HepG2 (cell line): ENCODE data around the gene NCKAP1. TPM values are rescaled to one million over a fixed set of nuclear protein-coding genes. Genes with fewer than 3 reads are reported as not detected.

ENCODE experiments used
- HNRNPUL1 ChIP-seq: fragments of 200-400 bp; formaldehyde crosslinking; IDR thresholded peaks from 2 replicates; pipeline ENCODE4 v1.6.1; 2017; ENCODE audit warnings: low read depth, mild to moderate bottlenecking, low read length, moderate library complexity
- MEF2D ChIP-seq: sonication (generic); formaldehyde crosslinking; IDR thresholded peaks from 2 replicates; pipeline ENCODE4 v1.5.1; 2020; ENCODE audit warnings: mild to moderate bottlenecking, missing genetic modification reagents
- MEIS2 ChIP-seq: sonication (generic); formaldehyde crosslinking; IDR thresholded peaks from 2 replicates; pipeline ENCODE4 v1.9.0; 2021; ENCODE audit warnings: mild to moderate bottlenecking, missing genetic modification reagents
- NFYC ChIP-seq: IDR thresholded peaks from 2 replicates; pipeline ENCODE4 v1.6.1; 2016; ENCODE audit warnings: missing genetic modification reagents, missing compliant biosample characterization
- TARDBP ChIP-seq: sonication (generic); formaldehyde crosslinking; IDR thresholded peaks from 2 replicates; pipeline ENCODE4 v1.8.0; 2022; ENCODE audit warnings: mild to moderate bottlenecking, missing genetic modification reagents
- ZNF124 ChIP-seq: sonication (generic); formaldehyde crosslinking; IDR thresholded peaks from 2 replicates; pipeline ENCODE4 v1.4.0; 2020; ENCODE audit warnings: missing genetic modification reagents
- ZNF207 ChIP-seq: fragments of 450-650 bp; IDR thresholded peaks from 2 replicates; pipeline ENCODE4 v1.6.1; 2016; ENCODE audit warnings: antibody characterized with exemption, borderline replicate concordance
- ZNF431 ChIP-seq: sonication (generic); formaldehyde crosslinking; IDR thresholded peaks from 2 replicates; pipeline ENCODE4 v1.9.0; 2022; ENCODE audit warnings: missing genetic modification reagents, low read depth, mild to moderate bottlenecking, borderline replicate concordance
- ZNF607 ChIP-seq: sonication (generic); formaldehyde crosslinking; IDR thresholded peaks from 2 replicates; pipeline ENCODE4 v1.5.1; 2020; ENCODE audit warnings: missing genetic modification reagents, mild to moderate bottlenecking, borderline replicate concordance
- ZNF75D ChIP-seq: sonication (generic); formaldehyde crosslinking; IDR thresholded peaks from 2 replicates; pipeline ENCODE4 v1.8.1; 2023; ENCODE audit warnings: missing genetic modification reagents, mild to moderate bottlenecking, borderline replicate concordance
- ZNF773 ChIP-seq: sonication (generic); formaldehyde crosslinking; IDR thresholded peaks from 2 replicates; pipeline ENCODE4 v1.4.0; 2020; ENCODE audit warnings: missing genetic modification reagents, borderline replicate concordance
- polyA plus RNA-seq, 8 experiments: library from polyadenylated mRNA; depleted of rRNA in 3 of 8; stranded (reverse) in 7 of 8; unstranded in 1 of 8; fragments of >200 nt; fragmentation: Illumina TruSeq in 4 of 8; extraction: Trizol in 4 of 8; gene quantifications; 2 replicates each; pipeline versions ENCODE4 v1.2.1 to v1.2.3, GENCODE V29; 2011 to 2016; ENCODE audit warnings: low read depth in 4 of 8, missing spikeins in 1 of 8, mixed read lengths in 1 of 8; ENCODE audit not compliant: insufficient read depth in 1 of 8
- total RNA-seq, 5 experiments: library from RNA; depleted of rRNA; stranded (reverse); fragments of >200 nt; fragmentation: Illumina TruSeq; extraction: Trizol; gene quantifications; 2 replicates each; pipeline ENCODE4 v1.2.3, GENCODE V29; 2016; ENCODE audit warnings: low read depth in 1 of 5
- TF ChIP-seq, protein P1 (sequence below): sonication (generic); formaldehyde crosslinking; IDR thresholded peaks from 2 replicates; pipeline ENCODE4 v1.4.0; 2020; ENCODE audit warnings: missing genetic modification reagents
- TF ChIP-seq, protein P2 (sequence below): sonication (generic); formaldehyde crosslinking; IDR thresholded peaks from 2 replicates; pipeline ENCODE4 v1.4.0; 2020; ENCODE audit warnings: missing genetic modification reagents, borderline replicate concordance
- TF ChIP-seq, protein P3 (sequence below): sonication (generic); formaldehyde crosslinking; IDR thresholded peaks from 2 replicates; pipeline ENCODE4 v1.9.0; 2022; ENCODE audit warnings: low read depth, missing genetic modification reagents
- TF ChIP-seq, protein P4 (sequence below): sonication (generic); formaldehyde crosslinking; IDR thresholded peaks from 2 replicates; pipeline ENCODE4 v1.5.1; 2020; ENCODE audit warnings: missing genetic modification reagents, mild to moderate bottlenecking, borderline replicate concordance
- TF ChIP-seq, protein P5 (sequence below): sonication (generic); formaldehyde crosslinking; IDR thresholded peaks from 2 replicates; pipeline ENCODE4 v1.9.0; 2021; ENCODE audit warnings: missing genetic modification reagents, borderline replicate concordance
- TF ChIP-seq, protein P6 (sequence below), 2 experiments: IDR thresholded peaks; 2 replicates each; pipeline ENCODE4 v1.6.1; 2011 to 2012; ENCODE audit warnings: low read length in 2 of 2, borderline replicate concordance in 1 of 2, low read depth in 1 of 2, mild to moderate bottlenecking in 1 of 2, moderate library complexity in 1 of 2

Gene NCKAP1
- total and polyA plus RNA-seq, 2 of the 13 experiments (the other 11 are each of a cell fraction or from before 2014, with no cell fraction given), result 72.1 to 96.3 TPM

DNA sequence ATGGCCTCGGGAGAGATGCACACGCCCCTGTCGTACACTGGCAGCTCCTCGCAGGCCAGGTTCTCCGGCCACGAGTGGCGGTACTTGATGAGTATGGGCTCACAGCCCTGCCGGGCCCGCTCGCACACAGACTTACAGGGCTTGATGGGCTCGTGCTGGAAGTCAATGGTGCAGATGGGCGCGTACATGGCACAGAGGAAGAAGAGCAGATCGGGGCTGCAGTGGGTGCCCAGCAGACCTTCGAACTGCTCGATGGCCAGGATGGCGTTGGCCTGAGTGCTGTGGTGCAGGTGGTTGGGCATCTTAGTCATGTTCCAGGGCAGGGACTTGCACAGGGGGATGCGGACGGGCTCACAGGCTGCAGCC, 172.2 kb downstream of the NCKAP1 start (continued):
- TF ChIP-seq, protein P1, sequence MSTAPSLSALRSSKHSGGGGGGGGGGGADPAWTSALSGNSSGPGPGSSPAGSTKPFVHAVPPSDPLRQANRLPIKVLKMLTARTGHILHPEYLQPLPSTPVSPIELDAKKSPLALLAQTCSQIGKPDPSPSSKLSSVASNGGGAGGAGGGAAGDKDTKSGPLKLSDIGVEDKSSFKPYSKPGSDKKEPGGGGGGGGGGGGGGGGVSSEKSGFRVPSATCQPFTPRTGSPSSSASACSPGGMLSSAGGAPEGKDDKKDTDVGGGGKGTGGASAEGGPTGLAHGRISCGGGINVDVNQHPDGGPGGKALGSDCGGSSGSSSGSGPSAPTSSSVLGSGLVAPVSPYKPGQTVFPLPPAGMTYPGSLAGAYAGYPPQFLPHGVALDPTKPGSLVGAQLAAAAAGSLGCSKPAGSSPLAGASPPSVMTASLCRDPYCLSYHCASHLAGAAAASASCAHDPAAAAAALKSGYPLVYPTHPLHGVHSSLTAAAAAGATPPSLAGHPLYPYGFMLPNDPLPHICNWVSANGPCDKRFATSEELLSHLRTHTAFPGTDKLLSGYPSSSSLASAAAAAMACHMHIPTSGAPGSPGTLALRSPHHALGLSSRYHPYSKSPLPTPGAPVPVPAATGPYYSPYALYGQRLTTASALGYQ (CRISPR knock-in tag), result no peak
- TF ChIP-seq NFYC (CRISPR knock-in tag), result no peak
- TF ChIP-seq, protein P2, sequence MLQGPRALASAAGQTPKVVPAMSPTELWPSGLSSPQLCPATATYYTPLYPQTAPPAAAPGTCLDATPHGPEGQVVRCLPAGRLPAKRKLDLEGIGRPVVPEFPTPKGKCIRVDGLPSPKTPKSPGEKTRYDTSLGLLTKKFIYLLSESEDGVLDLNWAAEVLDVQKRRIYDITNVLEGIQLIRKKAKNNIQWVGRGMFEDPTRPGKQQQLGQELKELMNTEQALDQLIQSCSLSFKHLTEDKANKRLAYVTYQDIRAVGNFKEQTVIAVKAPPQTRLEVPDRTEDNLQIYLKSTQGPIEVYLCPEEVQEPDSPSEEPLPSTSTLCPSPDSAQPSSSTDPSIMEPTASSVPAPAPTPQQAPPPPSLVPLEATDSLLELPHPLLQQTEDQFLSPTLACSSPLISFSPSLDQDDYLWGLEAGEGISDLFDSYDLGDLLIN (CRISPR knock-in tag), result no peak
- no peak for TF ChIP-seq ZNF75D
- TF ChIP-seq ZNF207, result no peak
- TF ChIP-seq, protein P3, sequence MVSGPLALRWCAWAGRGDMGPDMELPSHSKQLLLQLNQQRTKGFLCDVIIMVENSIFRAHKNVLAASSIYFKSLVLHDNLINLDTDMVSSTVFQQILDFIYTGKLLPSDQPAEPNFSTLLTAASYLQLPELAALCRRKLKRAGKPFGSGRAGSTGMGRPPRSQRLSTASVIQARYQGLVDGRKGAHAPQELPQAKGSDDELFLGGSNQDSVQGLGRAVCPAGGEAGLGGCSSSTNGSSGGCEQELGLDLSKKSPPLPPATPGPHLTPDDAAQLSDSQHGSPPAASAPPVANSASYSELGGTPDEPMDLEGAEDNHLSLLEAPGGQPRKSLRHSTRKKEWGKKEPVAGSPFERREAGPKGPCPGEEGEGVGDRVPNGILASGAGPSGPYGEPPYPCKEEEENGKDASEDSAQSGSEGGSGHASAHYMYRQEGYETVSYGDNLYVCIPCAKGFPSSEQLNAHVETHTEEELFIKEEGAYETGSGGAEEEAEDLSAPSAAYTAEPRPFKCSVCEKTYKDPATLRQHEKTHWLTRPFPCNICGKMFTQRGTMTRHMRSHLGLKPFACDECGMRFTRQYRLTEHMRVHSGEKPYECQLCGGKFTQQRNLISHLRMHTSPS (CRISPR knock-in tag), result no peak
- TF ChIP-seq, protein P4, sequence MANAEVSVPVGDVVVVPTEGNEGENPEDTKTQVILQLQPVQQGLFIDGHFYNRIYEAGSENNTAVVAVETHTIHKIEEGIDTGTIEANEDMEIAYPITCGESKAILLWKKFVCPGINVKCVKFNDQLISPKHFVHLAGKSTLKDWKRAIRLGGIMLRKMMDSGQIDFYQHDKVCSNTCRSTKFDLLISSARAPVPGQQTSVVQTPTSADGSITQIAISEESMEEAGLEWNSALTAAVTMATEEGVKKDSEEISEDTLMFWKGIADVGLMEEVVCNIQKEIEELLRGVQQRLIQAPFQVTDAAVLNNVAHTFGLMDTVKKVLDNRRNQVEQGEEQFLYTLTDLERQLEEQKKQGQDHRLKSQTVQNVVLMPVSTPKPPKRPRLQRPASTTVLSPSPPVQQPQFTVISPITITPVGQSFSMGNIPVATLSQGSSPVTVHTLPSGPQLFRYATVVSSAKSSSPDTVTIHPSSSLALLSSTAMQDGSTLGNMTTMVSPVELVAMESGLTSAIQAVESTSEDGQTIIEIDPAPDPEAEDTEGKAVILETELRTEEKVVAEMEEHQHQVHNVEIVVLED, result no peak
- TF ChIP-seq, protein P5, sequence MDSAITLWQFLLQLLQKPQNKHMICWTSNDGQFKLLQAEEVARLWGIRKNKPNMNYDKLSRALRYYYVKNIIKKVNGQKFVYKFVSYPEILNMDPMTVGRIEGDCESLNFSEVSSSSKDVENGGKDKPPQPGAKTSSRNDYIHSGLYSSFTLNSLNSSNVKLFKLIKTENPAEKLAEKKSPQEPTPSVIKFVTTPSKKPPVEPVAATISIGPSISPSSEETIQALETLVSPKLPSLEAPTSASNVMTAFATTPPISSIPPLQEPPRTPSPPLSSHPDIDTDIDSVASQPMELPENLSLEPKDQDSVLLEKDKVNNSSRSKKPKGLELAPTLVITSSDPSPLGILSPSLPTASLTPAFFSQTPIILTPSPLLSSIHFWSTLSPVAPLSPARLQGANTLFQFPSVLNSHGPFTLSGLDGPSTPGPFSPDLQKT (CRISPR knock-in tag), result no peak
- no peak for TF ChIP-seq ZNF773 (CRISPR knock-in tag)
- TF ChIP-seq MEF2D (CRISPR knock-in tag), result no peak
- TF ChIP-seq TARDBP, result no peak
- TF ChIP-seq ZNF431, result no peak
- 0 out of 2 replicates have a peak, but pooled peaks have one; percentile 34 for TF ChIP-seq ZNF607 (CRISPR knock-in tag)
- no peak for TF ChIP-seq HNRNPUL1
- TF ChIP-seq, protein P6, sequence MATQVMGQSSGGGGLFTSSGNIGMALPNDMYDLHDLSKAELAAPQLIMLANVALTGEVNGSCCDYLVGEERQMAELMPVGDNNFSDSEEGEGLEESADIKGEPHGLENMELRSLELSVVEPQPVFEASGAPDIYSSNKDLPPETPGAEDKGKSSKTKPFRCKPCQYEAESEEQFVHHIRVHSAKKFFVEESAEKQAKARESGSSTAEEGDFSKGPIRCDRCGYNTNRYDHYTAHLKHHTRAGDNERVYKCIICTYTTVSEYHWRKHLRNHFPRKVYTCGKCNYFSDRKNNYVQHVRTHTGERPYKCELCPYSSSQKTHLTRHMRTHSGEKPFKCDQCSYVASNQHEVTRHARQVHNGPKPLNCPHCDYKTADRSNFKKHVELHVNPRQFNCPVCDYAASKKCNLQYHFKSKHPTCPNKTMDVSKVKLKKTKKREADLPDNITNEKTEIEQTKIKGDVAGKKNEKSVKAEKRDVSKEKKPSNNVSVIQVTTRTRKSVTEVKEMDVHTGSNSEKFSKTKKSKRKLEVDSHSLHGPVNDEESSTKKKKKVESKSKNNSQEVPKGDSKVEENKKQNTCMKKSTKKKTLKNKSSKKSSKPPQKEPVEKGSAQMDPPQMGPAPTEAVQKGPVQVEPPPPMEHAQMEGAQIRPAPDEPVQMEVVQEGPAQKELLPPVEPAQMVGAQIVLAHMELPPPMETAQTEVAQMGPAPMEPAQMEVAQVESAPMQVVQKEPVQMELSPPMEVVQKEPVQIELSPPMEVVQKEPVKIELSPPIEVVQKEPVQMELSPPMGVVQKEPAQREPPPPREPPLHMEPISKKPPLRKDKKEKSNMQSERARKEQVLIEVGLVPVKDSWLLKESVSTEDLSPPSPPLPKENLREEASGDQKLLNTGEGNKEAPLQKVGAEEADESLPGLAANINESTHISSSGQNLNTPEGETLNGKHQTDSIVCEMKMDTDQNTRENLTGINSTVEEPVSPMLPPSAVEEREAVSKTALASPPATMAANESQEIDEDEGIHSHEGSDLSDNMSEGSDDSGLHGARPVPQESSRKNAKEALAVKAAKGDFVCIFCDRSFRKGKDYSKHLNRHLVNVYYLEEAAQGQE (IDR thresholded peaks at IDR 0.05; ENCODE audit: borderline replicate concordance in 1 of 2, low read depth in 1 of 2, low read length in 2 of 2), result no peak
- TF ChIP-seq ZNF124 (CRISPR knock-in tag), result no peak
- TF ChIP-seq MEIS2 (CRISPR knock-in tag), result no peak
